Suprapubic skin (tissue), 4 donors: ENCODE measurements around the gene PDZRN3. TPM values are rescaled to one million over a fixed set of nuclear protein-coding genes. Genes with fewer than 3 reads are reported as not detected.

Experiments
- DNase-seq, 2 donors: peaks; one replicate each; pipeline ENCODE4 v3.0.0-alpha.2; 2019; ENCODE audit warnings: low spot score in 2 of 2
- H3K27ac ChIP-seq: fragments of 200-600 bp; sonication (generic); one replicate; pipeline ENCODE4 v1.5.1; 2019
- H3K27me3 ChIP-seq: fragments of 200-600 bp; sonication (generic); one replicate; pipeline ENCODE4 v1.5.1; 2019
- H3K36me3 ChIP-seq: fragments of 200-600 bp; sonication (generic); one replicate; pipeline ENCODE4 v1.5.1; 2019
- H3K4me1 ChIP-seq: fragments of 200-600 bp; sonication (generic); one replicate; pipeline ENCODE4 v1.5.1; 2019
- H3K4me3 ChIP-seq: fragments of 200-600 bp; sonication (generic); one replicate; pipeline ENCODE4 v1.5.1; 2019; ENCODE audit warnings: mild to moderate bottlenecking
- H3K9me3 ChIP-seq: fragments of 200-600 bp; sonication (generic); one replicate; pipeline ENCODE4 v1.5.1; 2019
- EP300 ChIP-seq: sonication (generic); formaldehyde crosslinking; IDR thresholded peaks from one replicate; pipeline ENCODE4 v1.6.1; 2017; ENCODE audit warnings: antibody characterized with exemption
- POLR2A ChIP-seq, 2 donors: fragments of 450-650 bp; IDR thresholded peaks; one replicate each; pipeline ENCODE4 v1.6.1; 2017; ENCODE audit warnings: antibody characterized with exemption in 2 of 2, mild to moderate bottlenecking in 2 of 2, moderate library complexity in 2 of 2
- POLR2AphosphoS5 ChIP-seq, 3 donors: sonication (generic); formaldehyde crosslinking; IDR thresholded peaks; one replicate each; pipeline ENCODE4 v1.6.1; 2017; ENCODE audit warnings: antibody characterized with exemption in 3 of 3
- WGBS: methylation state at CpG from one replicate; pipeline ENCODE4 v1.1.5; 2018; 5-methylcytosine and 5-hydroxymethylcytosine counted together
- total RNA-seq, 4 donors: library from RNA; depleted of rRNA; stranded (reverse); fragments of >200 nt; gene quantifications; one replicate each; pipeline ENCODE4 v1.1.0, GENCODE V29; 2016
- TF ChIP-seq, protein P1 (sequence below), 2 donors: fragments of 200-600 bp in 1 of 2; fragments of 450-650 bp in 1 of 2; sonication (generic) in 1 of 2; IDR thresholded peaks; one replicate each; pipeline ENCODE4 v1.5.1; 2016 to 2019; ENCODE audit warnings: antibody characterized with exemption in 2 of 2, mild to moderate bottlenecking in 1 of 2, moderate library complexity in 1 of 2

PDZRN3 gene
- total RNA-seq, 4 donors from 2014 or later, result 9.2 to 33.3 (median 13.7) TPM

DNA sequence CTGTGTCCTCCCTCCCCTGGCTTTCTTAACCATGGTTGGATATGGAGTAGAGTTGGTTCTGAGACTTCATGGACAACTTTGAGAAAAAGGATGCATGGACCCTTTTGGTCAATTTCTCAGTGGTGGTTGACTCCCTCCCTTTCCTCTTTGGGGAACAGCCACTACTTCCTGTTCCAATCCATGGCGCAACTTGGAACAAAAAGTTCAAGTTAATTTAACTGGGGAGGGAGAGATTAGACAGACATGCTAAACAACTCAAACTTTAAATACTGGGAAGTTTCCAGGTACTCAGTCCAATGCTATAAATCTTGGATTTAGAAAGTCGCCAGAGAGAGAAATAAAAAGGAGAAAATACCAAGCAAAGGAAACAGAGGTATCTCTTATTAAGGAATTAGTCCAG, 202.2 kb downstream of the PDZRN3 start:
- 26% methylated on average over 2 of the region's 2 CpGs for WGBS
- H3K27me3 ChIP-seq, result no peaks in the 10 kb centered on the region
- TF ChIP-seq EP300 (no peak), POLR2AphosphoS5 (IDR thresholded peaks at IDR 0.05) (no peak), POLR2A (IDR thresholded peaks at IDR 0.05) (no peak)
- TF ChIP-seq, protein P1, sequence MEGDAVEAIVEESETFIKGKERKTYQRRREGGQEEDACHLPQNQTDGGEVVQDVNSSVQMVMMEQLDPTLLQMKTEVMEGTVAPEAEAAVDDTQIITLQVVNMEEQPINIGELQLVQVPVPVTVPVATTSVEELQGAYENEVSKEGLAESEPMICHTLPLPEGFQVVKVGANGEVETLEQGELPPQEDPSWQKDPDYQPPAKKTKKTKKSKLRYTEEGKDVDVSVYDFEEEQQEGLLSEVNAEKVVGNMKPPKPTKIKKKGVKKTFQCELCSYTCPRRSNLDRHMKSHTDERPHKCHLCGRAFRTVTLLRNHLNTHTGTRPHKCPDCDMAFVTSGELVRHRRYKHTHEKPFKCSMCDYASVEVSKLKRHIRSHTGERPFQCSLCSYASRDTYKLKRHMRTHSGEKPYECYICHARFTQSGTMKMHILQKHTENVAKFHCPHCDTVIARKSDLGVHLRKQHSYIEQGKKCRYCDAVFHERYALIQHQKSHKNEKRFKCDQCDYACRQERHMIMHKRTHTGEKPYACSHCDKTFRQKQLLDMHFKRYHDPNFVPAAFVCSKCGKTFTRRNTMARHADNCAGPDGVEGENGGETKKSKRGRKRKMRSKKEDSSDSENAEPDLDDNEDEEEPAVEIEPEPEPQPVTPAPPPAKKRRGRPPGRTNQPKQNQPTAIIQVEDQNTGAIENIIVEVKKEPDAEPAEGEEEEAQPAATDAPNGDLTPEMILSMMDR (IDR thresholded peaks at IDR 0.05), result no peak
- H3K36me3 ChIP-seq, result no peaks in the 10 kb centered on the region
- no peak for DNase-seq
- peaks cover 35% of the 10 kb centered on the region for H3K4me1 ChIP-seq
- no peak overlapping the region for H3K4me3 ChIP-seq
- H3K27ac ChIP-seq, result no peak overlapping the region
- no peaks in the 10 kb centered on the region for H3K9me3 ChIP-seq

DNA sequence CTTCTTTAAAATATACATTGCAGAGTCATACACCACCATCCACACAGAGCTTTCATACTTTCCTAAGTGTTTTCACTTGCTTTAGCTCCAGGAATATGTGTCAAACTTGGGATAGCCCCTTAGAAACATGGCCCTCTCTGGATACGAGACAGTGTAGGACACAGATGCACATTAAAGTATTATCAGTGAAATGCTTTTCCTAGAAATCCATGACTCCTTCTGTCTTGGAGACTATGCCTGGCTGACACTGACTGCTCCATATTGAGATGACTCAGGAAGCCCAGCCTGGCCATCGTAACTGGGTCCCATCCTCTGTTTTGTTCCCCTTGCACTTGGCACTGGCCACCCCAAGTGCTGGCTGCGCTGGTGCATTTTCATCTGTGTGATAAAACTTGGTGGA, 204.8 kb downstream of the PDZRN3 start:
- H3K9me3 ChIP-seq, result no peaks in the 10 kb centered on the region
- 80% methylated on average over 3 of the region's 3 CpGs for WGBS
- no peak overlapping the region for H3K4me3 ChIP-seq
- no peak for DNase-seq
- H3K27ac ChIP-seq, result no peak overlapping the region
- H3K27me3 ChIP-seq, result no peaks in the 10 kb centered on the region
- TF ChIP-seq, protein P1 (IDR thresholded peaks at IDR 0.05), result no peak
- TF ChIP-seq EP300 (no peak), POLR2AphosphoS5 (IDR thresholded peaks at IDR 0.05) (no peak), POLR2A (IDR thresholded peaks at IDR 0.05) (no peak)
- no peaks in the 10 kb centered on the region for H3K36me3 ChIP-seq
- peaks cover 28% of the 10 kb centered on the region for H3K4me1 ChIP-seq

- WGBS, result 34% methylated on average over 14 of the region's 14 CpGs
- TF ChIP-seq POLR2AphosphoS5 (IDR thresholded peaks at IDR 0.05) (no peak), EP300 (no peak), POLR2A (IDR thresholded peaks at IDR 0.05) (no peak)
- TF ChIP-seq, protein P1 (IDR thresholded peaks at IDR 0.05), result no peak
- H3K27me3 ChIP-seq, result no peaks in the 10 kb centered on the region
- H3K4me1 ChIP-seq, result peaks cover 28% of the 10 kb centered on the region
- DNase-seq, result no peak
- no peaks in the 10 kb centered on the region for H3K36me3 ChIP-seq
- H3K27ac ChIP-seq, result no peak overlapping the region
- H3K9me3 ChIP-seq, result no peaks in the 10 kb centered on the region
- H3K4me3 ChIP-seq, result no peak overlapping the region
Observed at GRCh38 chr3:73419179-73419803, 205.4 kb downstream of the PDZRN3 start.

DNA sequence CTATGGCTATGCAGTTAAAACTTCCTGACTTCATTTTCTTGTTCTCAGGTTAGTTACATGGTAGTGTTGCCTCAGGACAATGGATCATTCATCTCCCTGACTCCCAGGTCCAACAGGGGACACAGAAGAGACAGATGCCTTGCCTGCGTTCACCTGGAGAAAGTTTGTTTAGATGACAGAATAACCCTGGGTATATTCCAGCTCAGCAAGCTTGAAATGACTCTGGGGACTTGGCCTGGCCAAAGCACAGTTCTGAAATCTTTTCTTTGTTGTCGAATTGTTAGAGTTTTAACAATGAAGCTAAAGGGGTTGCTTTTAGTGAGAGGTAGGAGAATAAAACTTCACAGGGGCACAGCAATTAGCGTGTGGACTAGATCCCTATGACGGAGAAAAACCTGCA, 206.1 kb downstream of the PDZRN3 start:
- no peak for DNase-seq
- Histone ChIP-seq H3K36me3 (no peaks in the 10 kb centered on the region), H3K27me3 (no peaks in the 10 kb centered on the region), H3K9me3 (no peaks in the 10 kb centered on the region), H3K4me3 (no peak overlapping the region), H3K4me1 (peaks cover 26% of the 10 kb centered on the region), H3K27ac (no peak overlapping the region)
- TF ChIP-seq EP300 (no peak), POLR2AphosphoS5 (IDR thresholded peaks at IDR 0.05) (no peak), POLR2A (IDR thresholded peaks at IDR 0.05) (no peak)
- TF ChIP-seq, protein P1 (IDR thresholded peaks at IDR 0.05), result no peak
- WGBS, result 64% methylated on average over 4 of the region's 4 CpGs

- no peak overlapping the region for H3K27ac ChIP-seq
- peaks cover 12% of the 10 kb centered on the region for H3K4me1 ChIP-seq
- TF ChIP-seq POLR2AphosphoS5 (IDR thresholded peaks at IDR 0.05), result no peak
- TF ChIP-seq, protein P1 (IDR thresholded peaks at IDR 0.05), result no peak
- TF ChIP-seq EP300, result no peak
- TF ChIP-seq POLR2A (IDR thresholded peaks at IDR 0.05), result no peak
- H3K4me3 ChIP-seq, result no peak overlapping the region
- no peaks in the 10 kb centered on the region for H3K36me3 ChIP-seq
- H3K9me3 ChIP-seq, result no peaks in the 10 kb centered on the region
- DNase-seq, result no peak
- WGBS, result 92% methylated on average over 2 of the region's 2 CpGs
- no peaks in the 10 kb centered on the region for H3K27me3 ChIP-seq
Observed at GRCh38 chr3:73415118-73415517, 209.6 kb downstream of the PDZRN3 start.
